Stimulated activated CD8-positive, alpha-beta memory T cell treated with anti-CD3 and anti-CD28 coated beads, Interleukin-12 subunit alpha, Interleukin-12 subunit beta, amount 100 ng/mL, for 4 hours (primary cell): ENCODE results near the gene ULK4.

Source experiments
- DNase-seq: peaks from one replicate; pipeline ENCODE4 v3.0.0-alpha.2; 2020; ENCODE audit warnings: low read depth

Gene ULK4

GRCh38 chr3:41216993-41217392 is 744.9 kb downstream of the ULK4 start:
- DNase-seq, result no peak

GRCh38 chr3:41216422-41216821 is 745.5 kb downstream of the ULK4 start:
- no peak for DNase-seq

GRCh38 chr3:41213588-41213987 is 748.3 kb downstream of the ULK4 start:
- no peak for DNase-seq

- DNase-seq, result no peak
Measured at GRCh38 chr3:41212088-41212487, 749.8 kb downstream of the ULK4 start.

- DNase-seq, result no peak
Measured at GRCh38 chr3:41210966-41211365, 750.9 kb downstream of the ULK4 start.

- no peak for DNase-seq
Measured at GRCh38 chr3:41209646-41210045, 752.3 kb downstream of the ULK4 start.

- no peak for DNase-seq
Measured at GRCh38 chr3:41208507-41209220, 753.2 kb downstream of the ULK4 start.

- no peak for DNase-seq
Measured at GRCh38 chr3:41207355-41207754, 754.5 kb downstream of the ULK4 start.

- DNase-seq, result no peak
Measured at GRCh38 chr3:41205591-41205990, 756.3 kb downstream of the ULK4 start.

GRCh38 chr3:41204369-41204768 is 757.5 kb downstream of the ULK4 start:
- DNase-seq, result no peak

GRCh38 chr3:41202834-41203345 is 759.0 kb downstream of the ULK4 start:
- no peak for DNase-seq

- DNase-seq, result no peak
Measured at GRCh38 chr3:41202075-41202833, 759.6 kb downstream of the ULK4 start.

- peak; percentile 1 for DNase-seq
Measured at GRCh38 chr3:41200669-41201021, 761.3 kb downstream of the ULK4 start.

GRCh38 chr3:41199866-41200668 is 761.8 kb downstream of the ULK4 start:
- peak; percentile 21 for DNase-seq

GRCh38 chr3:41198950-41199865 is 762.7 kb downstream of the ULK4 start, which contains the start of gene CTNNB1:
Gene CTNNB1 (plus strand): TSS chr3:41199505. CDS start chr3:41224069, 24,564 bp downstream.
- DNase-seq, result peak; percentile 84

GRCh38 chr3:41198526-41198925 is 763.4 kb downstream of the ULK4 start:
- no peak for DNase-seq

GRCh38 chr3:41198046-41198445 is 763.9 kb downstream of the ULK4 start:
- no peak for DNase-seq
